GM21619 (cell line): ENCODE measurements around the gene METTL8.
"Not testable (repeated sequence)": the region's sequence is repeated elsewhere in the genome, so short reads cannot be mapped to it uniquely, and the experiment has no call there.

ENCODE experiments used
- ATAC-seq: cut with Tn5 transposase; IDR thresholded peaks from one replicate; pipeline ENCODE4 v1.9.1; 2021; ENCODE audit not compliant: unreplicated experiment

Gene METTL8

DNA sequence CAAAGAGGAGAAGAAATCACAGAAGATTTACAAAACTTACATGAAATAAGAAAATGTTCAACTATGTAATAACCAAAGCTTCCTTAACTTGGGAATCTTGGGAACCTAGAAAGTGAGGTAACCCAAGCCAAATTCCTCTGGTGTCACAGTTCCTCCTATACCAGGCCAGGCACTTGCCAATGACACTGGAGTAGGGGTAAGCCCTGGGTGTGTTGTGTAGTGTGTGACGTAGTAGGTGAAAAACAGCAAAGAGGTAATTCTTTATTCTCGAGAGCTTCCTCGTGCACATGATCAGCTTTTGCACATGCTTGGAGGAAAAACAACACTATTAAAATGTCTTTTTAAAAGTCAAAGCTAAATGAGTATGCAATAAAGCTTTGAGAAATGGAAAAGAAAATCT, 118.0 kb downstream of the METTL8 start:
- no peak for ATAC-seq

DNA sequence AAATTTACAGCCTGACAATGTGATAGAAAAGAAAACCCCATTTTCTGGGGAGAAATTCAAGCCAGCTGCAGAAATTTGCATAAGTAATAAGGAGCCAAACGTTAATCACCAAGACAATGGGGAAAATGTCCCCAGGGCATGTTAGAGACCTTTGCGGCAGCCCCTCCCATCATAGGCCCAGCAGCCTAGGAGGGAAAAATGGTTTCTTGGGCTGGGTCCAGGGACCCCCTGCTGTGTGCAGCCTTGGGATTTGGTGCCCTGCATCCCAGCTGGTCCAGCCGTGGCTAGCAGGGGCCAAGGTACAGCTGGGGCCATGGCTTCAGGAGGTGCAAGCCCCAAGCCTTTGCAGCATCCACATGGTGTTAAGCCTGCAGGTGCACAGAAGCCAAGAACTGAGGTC, 121.6 kb downstream of the METTL8 start:
- ATAC-seq = not testable (repeated sequence)

DNA sequence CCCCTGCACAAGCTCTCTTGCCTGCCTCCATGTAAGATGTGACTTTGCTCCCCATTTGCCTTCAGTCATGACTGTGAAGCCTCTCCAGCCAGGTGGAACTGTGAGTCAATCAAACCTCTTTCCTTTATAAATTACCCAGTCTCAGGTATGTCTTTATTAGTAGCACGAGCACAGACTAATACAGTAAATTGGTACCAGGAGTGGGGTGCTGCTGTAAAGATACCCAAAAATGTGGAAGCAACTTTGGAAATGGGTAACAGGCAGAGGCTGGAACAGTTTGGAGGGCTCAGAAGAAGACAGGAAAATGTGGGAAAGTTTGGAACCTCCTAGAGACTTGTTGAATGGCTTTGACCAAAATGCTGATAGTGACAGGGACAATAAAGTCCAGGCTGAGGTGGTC, 122.2 kb downstream of the METTL8 start:
- ATAC-seq = not testable (repeated sequence)

DNA sequence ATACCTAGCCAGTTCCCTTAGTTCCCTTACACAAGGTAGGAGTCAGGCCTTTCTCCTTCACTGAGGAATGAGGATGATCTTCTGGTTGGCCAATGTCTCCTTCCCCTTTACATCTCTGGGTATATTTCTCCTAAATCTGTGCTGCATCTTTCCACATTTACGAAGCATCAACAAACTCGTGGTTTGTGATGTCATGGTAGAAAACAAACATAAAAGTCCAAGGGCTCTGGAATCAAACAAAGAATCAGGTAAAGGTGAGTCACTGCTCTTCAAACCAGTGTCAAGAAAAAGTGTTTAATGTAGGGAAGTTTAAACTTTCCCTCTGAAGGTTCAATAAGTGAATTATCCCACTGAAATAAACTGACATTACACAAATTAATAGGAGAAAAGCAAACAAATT, 122.9 kb downstream of the METTL8 start:
- no peak for ATAC-seq

DNA sequence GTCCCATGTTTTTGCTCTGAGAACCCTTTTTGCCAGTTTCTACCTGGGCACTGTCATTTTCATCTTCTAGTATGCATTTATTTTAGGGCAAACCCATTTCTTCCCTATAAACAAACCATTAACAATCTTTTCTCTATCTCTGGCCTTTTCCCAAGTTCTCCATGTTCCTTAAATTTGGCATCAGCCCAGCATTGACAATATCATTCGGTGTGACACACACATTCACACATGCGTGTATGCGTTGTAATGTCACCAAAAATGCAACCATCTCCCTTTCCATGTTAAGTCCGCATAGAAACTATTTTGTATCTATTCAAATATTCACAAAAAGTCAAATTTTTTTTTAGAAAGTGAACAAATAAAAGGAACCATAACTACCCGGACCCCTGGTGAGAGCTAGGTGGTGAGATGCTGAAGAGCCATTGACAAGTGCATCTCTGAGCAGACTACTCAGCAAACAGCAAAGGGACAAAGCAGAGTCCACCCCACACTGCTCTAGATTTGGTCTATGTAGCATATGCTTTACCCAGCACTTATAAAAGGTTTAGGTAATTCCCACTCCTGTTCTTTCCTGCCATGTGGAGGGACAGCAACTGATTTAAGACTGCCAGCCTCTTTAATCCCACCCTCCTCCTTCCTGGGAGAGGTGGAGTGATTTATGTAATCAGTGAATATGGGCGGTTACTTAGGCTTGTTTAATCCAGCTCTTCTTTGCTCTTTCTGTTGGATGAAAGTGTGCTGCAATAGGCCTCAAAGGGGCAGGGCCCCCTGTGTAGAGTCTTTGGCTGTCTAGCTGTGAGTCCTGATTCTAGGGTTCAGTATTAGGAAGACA, 124.1 kb downstream of the METTL8 start:
- ATAC-seq = no peak

DNA sequence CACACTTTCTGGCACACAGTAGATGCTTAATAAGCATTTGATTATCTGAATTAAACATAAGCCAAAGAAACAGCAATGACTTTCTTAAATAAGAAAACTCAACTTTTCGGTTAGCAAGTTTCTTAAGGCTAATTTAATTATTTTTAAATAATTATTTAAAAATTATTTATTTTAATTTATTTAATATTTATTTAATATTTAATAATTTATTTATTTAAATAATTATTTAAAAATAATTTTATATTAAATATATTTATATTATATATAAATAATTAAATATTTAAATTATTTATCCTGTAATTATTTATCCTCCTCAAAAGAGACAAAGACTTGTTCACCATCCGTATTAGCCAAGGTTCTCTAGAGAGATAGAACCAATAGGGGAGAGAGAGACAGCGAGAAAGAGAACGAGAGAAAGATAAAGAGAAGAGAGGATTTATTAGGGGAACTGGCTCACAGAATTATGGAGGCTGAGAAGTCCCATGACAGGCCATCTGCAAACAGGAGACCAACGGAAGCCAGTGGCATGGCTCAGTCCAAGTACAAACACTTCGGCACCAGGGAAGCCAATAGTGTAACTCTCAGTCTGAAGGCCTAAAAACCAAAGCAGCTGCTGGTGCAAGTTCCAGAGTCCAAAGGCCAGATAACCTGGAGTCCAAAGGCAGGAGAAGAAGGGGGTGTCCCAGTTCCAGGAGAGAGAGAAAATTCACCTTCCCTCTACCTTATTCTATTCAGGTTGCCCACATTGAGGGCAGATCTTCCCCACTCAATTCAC, 125.3 kb downstream of the METTL8 start:
- no peak for ATAC-seq

DNA sequence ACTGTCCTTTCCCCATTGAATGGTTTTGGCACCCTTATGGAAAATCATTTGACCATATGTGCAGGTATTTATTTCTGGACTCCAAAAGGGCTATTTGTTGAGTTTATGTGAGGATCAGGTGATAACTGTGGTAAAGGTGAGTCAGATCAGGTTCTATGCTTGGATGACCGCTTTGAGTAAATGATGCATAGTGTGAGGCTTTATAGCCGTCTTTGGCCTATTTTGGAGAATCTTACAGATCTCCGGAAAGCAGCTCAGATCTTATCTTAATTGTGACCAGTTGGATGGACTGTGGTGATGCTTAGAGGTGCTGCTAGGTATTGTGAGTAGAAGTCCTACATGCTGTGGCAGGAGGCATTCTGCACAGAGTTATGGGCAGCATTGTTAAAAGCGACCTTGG, 126.2 kb downstream of the METTL8 start:
- peak; percentile 77 for ATAC-seq

DNA sequence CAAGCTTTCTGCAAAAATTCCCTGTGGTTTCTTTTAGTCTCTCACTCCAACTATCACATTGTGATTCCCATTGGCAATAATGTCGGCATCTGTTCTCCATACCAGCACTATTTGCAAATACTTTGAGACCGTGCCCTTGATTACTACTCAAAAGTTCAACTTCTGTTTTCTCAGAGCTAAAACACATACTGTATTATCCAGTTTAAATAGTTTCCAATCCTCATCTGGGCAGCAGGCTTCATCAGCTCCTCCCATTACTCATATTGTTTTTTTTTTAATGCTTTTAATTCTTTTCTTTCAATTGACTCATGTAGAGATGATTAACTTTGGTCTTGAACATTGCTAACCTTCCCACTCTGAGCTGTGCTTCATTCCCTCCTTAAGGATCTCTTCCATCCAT, 135.8 kb downstream of the METTL8 start:
- ATAC-seq = no peak

DNA sequence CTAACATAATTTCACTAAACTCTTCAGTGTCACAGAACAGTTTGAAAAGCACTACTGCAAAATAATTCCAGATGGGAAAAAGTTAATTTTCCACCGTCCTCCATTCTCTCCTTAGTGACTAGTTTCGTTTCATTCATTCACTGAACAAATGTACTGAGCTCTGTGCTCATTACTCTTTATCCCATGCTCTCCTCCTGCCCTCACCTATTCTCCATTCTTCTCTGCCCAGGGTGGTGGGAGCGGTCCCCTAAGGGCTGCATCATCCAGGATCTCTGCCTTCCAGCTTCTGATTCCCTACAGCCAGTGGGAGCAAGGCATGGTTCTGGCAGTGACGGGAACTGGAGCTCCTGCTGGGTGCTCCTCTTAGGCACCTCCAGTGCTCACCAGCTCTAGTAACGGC, 139.2 kb downstream of the METTL8 start:
- no peak for ATAC-seq

DNA sequence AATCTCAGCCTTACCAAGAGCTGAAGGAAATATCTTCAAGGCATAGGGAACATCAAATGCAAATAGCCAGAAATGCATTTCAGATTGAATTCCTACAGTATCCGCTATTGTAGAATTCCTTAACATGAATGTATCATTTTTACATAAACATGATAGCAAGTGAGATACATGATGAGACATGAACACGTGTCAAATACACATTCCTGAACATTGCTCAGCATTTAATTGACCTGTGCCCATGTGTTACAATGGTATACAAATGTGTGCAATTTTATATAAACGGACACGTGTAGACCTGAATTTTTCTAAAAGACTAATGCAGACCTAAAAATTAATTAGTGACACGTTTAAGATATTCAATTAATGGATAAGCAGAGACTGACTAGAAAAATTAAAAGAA, 140.1 kb downstream of the METTL8 start:
- ATAC-seq = no peak

DNA sequence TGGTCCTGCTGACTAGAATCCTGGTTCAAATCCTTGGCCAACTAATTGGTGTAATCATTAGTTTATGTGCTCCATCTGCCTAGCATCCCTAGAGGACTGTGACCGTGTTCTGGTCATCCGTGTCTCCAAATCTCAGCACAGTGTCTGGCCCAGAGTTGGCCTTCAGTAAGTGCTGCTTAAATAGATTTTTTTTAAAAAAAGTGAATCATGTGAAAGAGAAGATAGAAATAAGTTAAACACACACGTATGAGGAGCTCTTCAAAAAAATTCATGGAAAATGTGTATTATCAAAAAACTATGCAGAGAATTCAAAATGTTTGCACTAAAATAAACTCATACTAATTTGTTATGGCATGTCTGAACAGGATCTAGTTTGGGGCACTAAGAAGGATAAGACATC, 143.8 kb downstream of the METTL8 start:
- ATAC-seq = no peak

DNA sequence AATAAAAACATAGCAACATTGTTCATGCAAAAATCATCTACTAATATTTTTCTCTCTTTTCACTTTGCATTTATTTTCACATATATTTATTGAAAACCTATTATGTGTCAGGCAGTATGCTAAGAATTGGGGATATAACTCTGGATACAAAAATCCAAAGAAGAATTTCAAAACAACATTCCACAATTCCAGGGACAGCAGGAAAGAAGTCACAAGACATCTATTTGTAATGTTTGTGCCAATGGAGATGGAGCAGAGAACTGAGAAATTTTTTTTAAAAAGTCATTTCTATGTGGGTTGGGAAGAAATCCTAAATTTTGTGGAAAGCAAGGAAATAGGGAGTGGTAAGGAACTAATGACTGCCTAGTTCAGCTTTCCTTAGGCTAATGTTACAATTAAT, 144.5 kb downstream of the METTL8 start:
- ATAC-seq = no peak

DNA sequence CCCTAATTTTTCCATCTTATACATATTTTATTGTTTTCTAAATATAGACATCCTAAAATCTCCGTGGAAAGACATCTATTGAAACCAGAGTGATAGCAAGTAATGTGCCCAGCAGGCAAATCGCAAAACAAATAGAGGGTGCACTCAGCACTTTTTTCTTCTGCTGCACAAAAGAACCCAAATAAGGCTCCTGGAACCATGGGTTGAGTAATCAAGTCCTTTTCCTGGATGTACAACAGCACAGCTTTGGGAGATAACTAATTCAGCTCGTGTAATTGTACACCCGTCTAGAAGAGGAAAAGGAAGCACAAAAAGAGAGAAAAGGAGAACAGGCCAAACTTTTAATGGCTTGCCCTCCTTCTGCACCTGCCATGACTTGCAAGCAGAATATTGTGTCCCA, 146.2 kb downstream of the METTL8 start:
- ATAC-seq = no peak

DNA sequence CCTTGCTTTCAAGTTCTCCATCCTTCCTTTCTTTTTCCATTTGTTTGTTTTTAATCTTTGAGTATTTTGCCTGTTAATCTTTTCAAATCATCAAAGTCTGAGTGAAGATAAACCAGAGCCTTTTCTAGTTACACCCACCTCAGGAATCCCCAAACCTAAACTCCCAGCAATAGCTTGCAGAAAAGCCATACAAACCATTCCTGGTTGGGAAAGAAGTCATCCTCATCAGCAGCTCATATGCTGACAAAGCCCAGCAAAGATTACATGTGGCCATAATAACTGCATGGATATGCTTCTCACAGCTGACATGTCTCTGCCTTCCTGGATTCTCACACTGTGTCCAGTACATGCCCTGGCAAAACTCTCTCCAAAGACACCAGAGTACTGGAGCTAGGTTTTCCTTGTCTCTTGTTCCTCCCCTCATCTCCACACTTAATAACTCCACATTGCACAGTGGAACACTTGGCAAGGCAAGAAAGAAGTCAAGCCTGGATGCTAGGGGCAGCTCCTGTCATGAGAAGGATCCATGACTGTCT, 146.7 kb downstream of the METTL8 start:
- no peak for ATAC-seq

DNA sequence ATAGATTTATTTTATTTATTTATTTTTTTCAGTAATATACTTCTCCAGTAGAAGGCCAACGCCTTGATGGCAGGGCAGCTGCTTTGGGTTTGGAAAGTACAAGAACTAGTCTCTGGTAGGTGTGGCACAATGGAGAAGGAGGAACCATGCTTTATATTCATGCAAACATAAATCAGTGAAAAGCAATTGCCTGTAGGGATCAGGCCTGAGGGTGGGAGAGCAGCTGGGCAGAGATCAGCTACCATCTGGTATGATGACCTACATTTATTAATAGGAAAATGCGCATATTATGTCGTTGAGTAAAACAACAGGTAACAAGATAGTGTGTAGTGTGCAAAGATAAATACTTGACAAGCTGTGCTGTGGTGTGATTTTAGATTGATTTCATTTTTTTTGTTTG, 152.7 kb downstream of the METTL8 start:
- no peak for ATAC-seq

DNA sequence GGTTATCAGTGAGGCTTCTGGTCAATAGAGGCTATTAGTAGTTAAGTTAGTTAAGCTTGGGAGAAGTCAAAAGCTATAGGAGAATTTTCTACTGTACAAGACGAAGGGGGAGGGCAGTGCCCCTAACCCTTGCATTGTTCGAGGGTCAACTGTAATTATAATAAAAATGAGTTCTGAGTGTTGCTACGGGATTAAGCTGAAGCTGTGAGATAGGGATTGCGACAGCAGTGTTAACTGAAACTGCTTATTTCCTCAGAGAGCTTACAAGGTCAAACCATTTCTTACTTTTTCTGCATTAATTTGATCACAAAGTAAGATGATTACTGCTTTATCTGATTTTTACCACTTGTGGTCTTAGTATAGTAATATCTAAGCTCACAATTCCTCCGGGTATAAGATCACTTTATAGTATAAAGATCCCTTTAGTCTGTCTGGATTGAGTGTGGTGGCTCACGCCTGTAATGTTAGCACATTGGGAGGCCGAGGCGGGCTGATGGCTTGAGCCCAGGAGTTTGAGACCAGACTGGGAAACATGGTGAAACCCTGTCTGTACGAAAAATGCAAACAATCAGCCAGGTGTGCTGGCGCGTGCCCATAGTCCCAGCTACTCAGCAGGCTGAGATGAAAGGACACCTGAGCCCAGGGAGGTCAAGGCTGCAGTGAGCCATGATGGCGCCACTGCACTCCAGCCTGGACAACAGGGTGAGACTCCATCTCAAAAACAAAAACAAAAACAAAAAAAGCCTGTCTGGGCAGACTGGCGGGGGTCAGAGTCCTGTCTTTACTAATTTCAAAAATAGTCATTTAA, 153.6 kb downstream of the METTL8 start:
- no peak for ATAC-seq

DNA sequence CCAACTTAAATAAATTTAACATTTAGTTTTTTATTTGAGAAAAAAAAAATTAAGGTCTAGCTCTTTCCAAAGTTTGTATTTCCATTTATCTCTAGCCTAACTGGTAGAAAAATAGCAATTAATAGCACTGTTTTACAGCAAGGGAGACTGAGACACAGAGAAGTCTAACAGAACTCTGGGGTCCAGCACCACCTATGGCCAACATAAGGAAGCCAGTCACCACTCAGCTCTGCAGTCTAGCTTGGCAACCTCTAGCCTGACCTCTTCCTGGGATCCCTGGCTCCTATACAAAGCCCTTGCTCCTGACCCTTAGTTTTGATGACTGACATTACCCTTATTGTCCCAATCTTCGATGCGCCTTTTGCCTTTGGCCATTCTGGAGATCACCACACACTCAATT, 159.0 kb downstream of the METTL8 start:
- no peak for ATAC-seq

DNA sequence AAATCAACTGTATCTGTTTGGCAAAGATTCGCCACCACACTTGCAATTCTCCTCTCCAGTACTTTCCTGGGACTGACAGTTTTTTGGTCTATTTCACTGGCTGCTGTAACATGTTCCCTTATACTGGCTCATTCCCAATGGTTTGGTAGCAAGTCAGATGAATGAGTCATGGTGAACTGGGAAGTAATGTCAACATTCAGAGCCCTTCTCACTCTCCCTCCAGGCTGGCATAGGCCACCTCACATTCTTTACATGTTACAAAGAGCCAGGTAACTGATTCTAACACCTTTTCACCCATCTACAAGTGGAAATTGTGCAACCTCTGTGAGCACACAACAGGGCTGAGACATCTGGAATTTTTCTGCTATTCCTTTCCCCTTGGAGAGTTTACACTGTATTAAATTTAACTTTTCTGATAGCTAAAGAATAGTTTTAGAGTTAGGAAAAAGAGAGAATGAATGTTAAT, 161.8 kb downstream of the METTL8 start:
- ATAC-seq = no peak

DNA sequence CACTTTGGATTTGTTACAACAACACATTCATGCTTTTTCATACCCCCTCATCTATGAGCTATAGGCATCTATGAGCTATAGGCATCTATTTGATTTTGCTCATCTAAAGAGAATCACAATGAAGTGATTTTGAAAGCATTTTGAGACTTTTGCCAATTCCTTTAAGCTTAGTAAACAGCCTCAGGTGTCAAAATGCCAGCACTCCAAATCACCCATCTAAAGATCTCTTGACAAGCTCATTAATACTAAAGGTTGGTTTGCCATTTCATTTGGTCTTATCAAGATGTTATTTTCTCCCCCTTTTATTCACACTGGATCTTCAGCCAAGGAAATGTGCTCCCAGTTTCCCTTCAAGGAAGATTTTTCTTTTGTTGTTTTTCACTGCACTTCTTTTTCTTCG, 162.4 kb downstream of the METTL8 start:
- no peak for ATAC-seq

DNA sequence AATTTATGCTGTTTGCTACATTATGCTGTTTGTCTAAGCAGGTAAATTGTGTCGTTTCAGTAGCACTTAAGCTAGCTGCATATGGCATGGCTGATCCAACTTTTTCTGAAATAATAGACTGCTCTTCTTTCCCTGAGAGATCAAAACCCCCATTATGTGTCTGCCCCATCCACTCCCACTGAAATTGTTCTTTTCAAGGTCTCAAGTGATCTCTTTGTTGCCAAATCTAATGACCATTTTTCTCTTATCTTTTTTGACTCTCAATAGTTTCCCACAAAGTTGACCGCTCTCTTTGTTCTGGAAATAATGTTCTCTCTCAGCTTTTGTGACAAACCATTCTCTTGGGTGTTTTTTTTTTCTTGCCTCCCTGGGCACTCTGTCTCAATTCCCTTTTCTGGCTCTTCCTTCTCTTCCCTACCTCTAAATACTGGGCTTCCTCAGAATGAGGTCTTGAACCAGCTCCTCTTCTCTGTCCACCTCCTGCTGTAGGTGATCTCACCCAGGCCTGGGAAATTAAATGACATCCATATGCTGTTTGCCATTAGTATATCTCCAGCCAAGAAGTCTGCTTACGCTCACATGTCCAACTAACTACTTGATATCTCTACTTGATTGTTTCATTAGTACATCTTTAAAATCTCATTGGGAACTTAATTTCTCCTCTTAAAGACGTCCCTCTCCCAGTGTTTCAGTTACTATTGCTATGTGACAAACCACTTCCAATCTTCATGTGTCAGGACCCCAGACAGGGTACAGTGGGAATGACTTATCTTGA, 165.7 kb downstream of the METTL8 start:
- ATAC-seq = no peak
